WTC11 (cell line): ENCODE measurements around the gene NUTM2D.
"Not testable (repeated sequence)": the region's sequence is repeated elsewhere in the genome, so short reads cannot be mapped to it uniquely, and the experiment has no call there.

Experiments
- CTCF ChIP-seq: fragments of 200-600 bp; IDR thresholded peaks from 2 replicates; pipeline ENCODE4 v1.8.0; 2022; ENCODE audit warnings: antibody characterized with exemption
- JUN ChIP-seq: sonication (generic); formaldehyde crosslinking; IDR thresholded peaks from 2 replicates; pipeline ENCODE4 v1.8.0; 2023; ENCODE audit warnings: mild to moderate bottlenecking, missing genetic modification reagents
- MAX ChIP-seq: sonication (generic); formaldehyde crosslinking; IDR thresholded peaks from 2 replicates; pipeline ENCODE4 v1.8.0; 2022; ENCODE audit warnings: mild to moderate bottlenecking, missing genetic modification reagents
- TP53 ChIP-seq: sonication (generic); formaldehyde crosslinking; IDR thresholded peaks from 2 replicates; pipeline ENCODE4 v1.8.1; 2023; ENCODE audit warnings: mild to moderate bottlenecking, missing genetic modification reagents
- ZNF423 ChIP-seq: fragments of 250-450 bp; sonication (Bioruptor Pico); IDR thresholded peaks from 2 replicates; pipeline ENCODE4 v2.1.2; 2022; ENCODE audit warnings: mild to moderate bottlenecking, moderate library complexity
- TF ChIP-seq, protein P1 (sequence below): sonication (generic); formaldehyde crosslinking; IDR thresholded peaks from 2 replicates; pipeline ENCODE4 v1.8.1; 2023; ENCODE audit warnings: mild to moderate bottlenecking, missing genetic modification reagents, moderate library complexity
- TF ChIP-seq, protein P2 (sequence below): sonication (generic); formaldehyde crosslinking; conservative IDR thresholded peaks from 2 replicates; pipeline ENCODE4 v1.8.1; 2022; ENCODE audit warnings: mild to moderate bottlenecking, missing genetic modification reagents

DNA sequence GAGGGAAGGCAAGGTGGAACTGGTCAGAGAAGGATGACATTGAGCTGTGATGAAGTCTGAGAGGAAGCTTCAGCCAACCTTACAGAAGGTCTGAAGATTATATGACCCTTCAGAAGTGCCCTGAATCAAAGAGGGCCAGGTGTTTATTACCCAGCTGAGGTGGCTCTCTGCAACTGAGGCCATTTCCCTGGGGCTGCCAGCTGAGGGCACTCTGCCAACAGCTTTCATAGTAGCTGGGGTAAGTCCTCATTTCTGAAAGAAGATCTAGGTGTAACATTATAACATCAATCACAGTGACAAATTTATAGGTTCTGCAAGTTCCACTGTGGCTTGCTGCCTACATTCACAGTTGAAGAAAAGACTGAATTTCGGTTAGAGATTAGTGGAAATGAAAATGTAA lies 46.0 kb upstream of the NUTM2D start:
- not testable (repeated sequence) for TF ChIP-seq ZNF423 (CRISPR knock-in tag); JUN (CRISPR knock-in tag); TP53 (CRISPR knock-in tag); MAX; CTCF
- TF ChIP-seq, protein P1, sequence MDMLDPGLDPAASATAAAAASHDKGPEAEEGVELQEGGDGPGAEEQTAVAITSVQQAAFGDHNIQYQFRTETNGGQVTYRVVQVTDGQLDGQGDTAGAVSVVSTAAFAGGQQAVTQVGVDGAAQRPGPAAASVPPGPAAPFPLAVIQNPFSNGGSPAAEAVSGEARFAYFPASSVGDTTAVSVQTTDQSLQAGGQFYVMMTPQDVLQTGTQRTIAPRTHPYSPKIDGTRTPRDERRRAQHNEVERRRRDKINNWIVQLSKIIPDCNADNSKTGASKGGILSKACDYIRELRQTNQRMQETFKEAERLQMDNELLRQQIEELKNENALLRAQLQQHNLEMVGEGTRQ (CRISPR knock-in tag), result not testable (repeated sequence)
- TF ChIP-seq, protein P2, sequence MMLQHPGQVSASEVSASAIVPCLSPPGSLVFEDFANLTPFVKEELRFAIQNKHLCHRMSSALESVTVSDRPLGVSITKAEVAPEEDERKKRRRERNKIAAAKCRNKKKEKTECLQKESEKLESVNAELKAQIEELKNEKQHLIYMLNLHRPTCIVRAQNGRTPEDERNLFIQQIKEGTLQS (CRISPR knock-in tag), result not testable (repeated sequence)
